Right renal pelvis (tissue), 4 donors: ENCODE data around the gene ULK1. TPM values are rescaled to one million over a fixed set of nuclear protein-coding genes. Genes with fewer than 3 reads are reported as not detected.
"Not testable (repeated sequence)": the region's sequence is repeated elsewhere in the genome, so short reads cannot be mapped to it uniquely, and the experiment has no call there.

Source experiments
- DNase-seq, 4 donors: peaks; one replicate each; pipeline ENCODE4 v3.0.0-alpha.2; 2013; ENCODE audit warnings: low read depth in 4 of 4, low spot score in 3 of 4, missing footprints in 1 of 4
- polyA plus RNA-seq, 4 donors: library from polyadenylated mRNA; unstranded; fragments of 120-200 nt; gene quantifications; one replicate each; pipeline ENCODE4 v1.2.1, GENCODE V29; 2013; ENCODE audit not compliant: insufficient read length in 4 of 4

Gene ULK1
- polyA plus RNA-seq, 4 donors, result 23.1 to 35.0 (median 28.0) TPM

- not testable (repeated sequence) for DNase-seq
Measured at GRCh38 chr12:131960590-131961325, 66.3 kb downstream of the ULK1 start.

- not testable (repeated sequence) for DNase-seq
Measured at GRCh38 chr12:131961328-131961727, 66.9 kb downstream of the ULK1 start.

GRCh38 chr12:131962069-131962468 lies 67.6 kb downstream of the ULK1 start:
- no peak for DNase-seq

GRCh38 chr12:131963381-131963780 lies 69.0 kb downstream of the ULK1 start:
- DNase-seq, result no peak

- DNase-seq, result no peak
Measured at GRCh38 chr12:131965073-131965472, 70.7 kb downstream of the ULK1 start.

GRCh38 chr12:131971226-131971625 lies 76.8 kb downstream of the ULK1 start:
- no peak for DNase-seq

Other genes with a start within 250 kb of the ULK1 start
- 10 to 100 TPM; 43.4 to 50.2 (median 44.9) TPM for gene SFSWAP, start 183.5 kb upstream of the ULK1 start, polyA plus RNA-seq
- 1 to 10 TPM in 3 of 4 donors, under 1 TPM in 1; 0.89 to 2.4 (median 1.1) TPM for gene MMP17, start 66.2 kb upstream of the ULK1 start, polyA plus RNA-seq
- 10 to 100 TPM; 13.6 to 17.0 (median 13.7) TPM for gene PUS1, start 34.7 kb downstream of the ULK1 start, polyA plus RNA-seq
- 10 to 100 TPM; 33.2 to 42.3 (median 34.3) TPM for gene EP400, start 55.3 kb downstream of the ULK1 start, polyA plus RNA-seq
- 10 to 100 TPM; 15.7 to 19.7 (median 16.5) TPM for gene DDX51, start 249.7 kb downstream of the ULK1 start, polyA plus RNA-seq
- gene NOC4L, start 249.8 kb downstream of the ULK1 start, polyA plus RNA-seq, result 10 to 100 TPM; 12.9 to 20.9 (median 13.5) TPM